GM12865 (cell line): ENCODE measurements around the gene PTPRN2.

Experiments used
- DNase-seq: peaks from one replicate; pipeline ENCODE4 v3.0.0; 2010; ENCODE audit warnings: low read depth
- H3K4me3 ChIP-seq: 2 replicates; pipeline ENCODE4 v1.5.1; 2011; ENCODE audit warnings: mild to moderate bottlenecking, low read depth, low read length, control low read depth
- CTCF ChIP-seq: IDR thresholded peaks from 2 replicates; pipeline ENCODE4 v1.5.1; 2011; ENCODE audit warnings: low read length, control low read depth, low read depth, inconsistent platforms; ENCODE audit not compliant: insufficient read depth; ENCODE audit errors: missing control alignments

The PTPRN2 gene

DNA sequence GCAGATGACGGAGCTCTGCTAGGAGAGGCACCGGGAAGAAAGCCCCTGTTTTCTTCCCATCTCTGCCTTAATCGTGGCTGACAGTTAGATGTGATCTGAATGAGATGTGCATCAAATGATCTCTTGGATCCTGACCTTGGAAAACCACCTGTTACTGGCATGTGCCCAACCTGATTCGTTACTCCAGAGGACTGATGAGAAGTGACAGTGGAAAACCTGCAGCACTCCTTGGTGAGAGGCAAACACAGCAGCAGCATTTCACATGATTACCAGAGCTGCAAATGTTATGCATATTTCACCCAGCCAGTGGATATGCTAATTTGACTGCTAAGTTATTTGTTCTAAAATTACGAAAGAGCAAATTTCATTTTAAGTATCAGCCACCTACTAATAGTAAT lies 95.3 kb downstream of the PTPRN2 start:
- DNase-seq, result no peak
- no peak for TF ChIP-seq CTCF
- no peak overlapping the region for H3K4me3 ChIP-seq

DNA sequence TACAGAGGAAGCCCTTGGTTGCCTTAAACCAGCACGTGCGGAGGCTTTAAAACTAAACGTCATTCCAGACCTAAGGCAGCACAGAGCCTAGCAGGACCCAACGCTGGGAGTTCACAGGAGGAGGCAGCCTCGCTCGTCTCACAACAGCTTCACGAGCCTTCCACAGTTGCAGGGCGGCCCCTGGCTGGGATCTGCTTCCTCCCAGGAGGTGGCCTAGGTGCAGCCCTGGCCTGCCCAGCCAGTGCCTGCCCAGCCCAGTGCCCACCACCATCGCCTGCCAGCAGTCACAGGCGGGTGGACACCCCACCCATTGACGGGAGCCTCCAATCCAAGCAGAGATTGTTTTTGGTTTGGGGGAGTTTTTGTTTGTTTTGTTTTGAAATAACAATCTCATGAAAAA lies 96.5 kb downstream of the PTPRN2 start:
- TF ChIP-seq CTCF, result no peak
- no peak for DNase-seq

GRCh38 chr7:158490171-158490782 lies 97.3 kb downstream of the PTPRN2 start:
- DNase-seq, result no peak
- no peak overlapping the region for H3K4me3 ChIP-seq
- TF ChIP-seq CTCF, result no peak

More for the DNA sequence above, 96.5 kb downstream of the PTPRN2 start:
- H3K4me3 ChIP-seq, result no peak overlapping the region

DNA sequence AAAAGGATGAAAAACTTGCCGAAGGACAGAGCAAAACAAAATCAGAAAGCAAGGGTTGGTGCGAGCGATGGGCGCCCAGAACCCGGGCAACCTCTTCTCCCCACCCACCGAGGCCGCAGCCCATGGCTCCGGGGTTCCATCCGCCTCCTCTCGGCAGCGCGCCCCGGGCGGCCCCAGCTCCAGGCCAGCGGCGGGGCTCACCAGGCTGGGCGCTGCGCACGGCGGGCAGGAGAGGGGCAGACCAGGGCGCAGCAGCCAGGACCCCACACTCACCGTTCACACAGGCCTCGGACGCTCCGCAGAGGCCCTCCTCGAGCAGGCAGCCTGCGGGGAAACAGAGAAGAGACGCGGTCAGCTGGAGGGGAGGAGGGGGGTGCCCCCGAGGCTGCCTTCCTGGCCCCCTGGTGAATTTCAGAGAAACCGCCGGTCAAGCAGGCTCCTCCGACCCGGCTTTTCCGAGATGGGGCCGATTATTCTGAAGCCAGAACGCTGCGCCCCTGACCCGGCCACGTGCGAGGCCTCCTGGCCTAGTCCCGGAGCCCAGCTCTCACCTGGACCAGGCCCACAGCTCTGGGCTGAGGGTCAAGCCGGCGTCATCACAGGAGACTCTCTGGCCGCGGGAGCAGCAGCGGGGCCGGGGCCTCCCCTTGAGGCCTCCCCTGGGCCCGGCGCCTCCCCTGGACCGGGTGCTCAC lies 98.0 kb downstream of the PTPRN2 start:
- no peak overlapping the region for H3K4me3 ChIP-seq
- DNase-seq, result no peak
- TF ChIP-seq CTCF, result no peak

GRCh38 chr7:158488181-158488971 lies 99.2 kb downstream of the PTPRN2 start:
- TF ChIP-seq CTCF, result no peak
- no peak overlapping the region for H3K4me3 ChIP-seq
- DNase-seq, result no peak

GRCh38 chr7:158487631-158488151 lies 99.9 kb downstream of the PTPRN2 start:
- TF ChIP-seq CTCF, result no peak
- H3K4me3 ChIP-seq, result no peak overlapping the region
- no peak for DNase-seq
